Sigmoid colon (tissue), 7 donors: Measurements from ENCODE around the gene KCNH4. TPM values are rescaled to one million over a fixed set of nuclear protein-coding genes. Genes with fewer than 3 reads are reported as not detected.

Source experiments
- DNase-seq: peaks from one replicate; pipeline ENCODE4 v3.0.0-alpha.2; 2019
- H3K27ac ChIP-seq, 4 donors: fragments of 200-600 bp; sonication (generic); one replicate each; pipeline ENCODE4 v1.5.1; 2016 to 2019; ENCODE audit warnings: mild to moderate bottlenecking in 1 of 4
- H3K27me3 ChIP-seq, 3 donors: fragments of 200-600 bp; sonication (generic); one replicate each; pipeline ENCODE4 v1.5.1; 2019; ENCODE audit warnings: mild to moderate bottlenecking in 1 of 3
- H3K36me3 ChIP-seq, 4 donors: fragments of 200-600 bp; sonication (generic); one replicate each; pipeline ENCODE4 v1.5.1; 2016 to 2019
- H3K4me1 ChIP-seq, 4 donors: fragments of 200-600 bp; sonication (generic); one replicate each; pipeline ENCODE4 v1.5.1; 2017 to 2019
- H3K4me3 ChIP-seq, 4 donors: fragments of 200-600 bp; sonication (generic); one replicate each; pipeline ENCODE4 v1.5.1; 2017 to 2019; ENCODE audit warnings: mild to moderate bottlenecking in 2 of 4, moderate library complexity in 1 of 4
- H3K9me3 ChIP-seq, 4 donors: fragments of 200-600 bp in 3 of 4; sonication (generic) in 3 of 4; one replicate each; pipeline versions ENCODE4 v1.5.1 to v1.6.1; 2013 to 2019
- CTCF ChIP-seq, 4 experiments: fragments of 450-650 bp in 3 of 4; fragments of 200-600 bp in 1 of 4; IDR thresholded peaks; one replicate each; pipeline ENCODE4 v1.5.1; 2016 to 2019; ENCODE audit warnings: antibody characterized with exemption in 4 of 4, mild to moderate bottlenecking in 3 of 4, moderate library complexity in 2 of 4
- EP300 ChIP-seq, 4 donors: sonication (generic); formaldehyde crosslinking; IDR thresholded peaks; one replicate each; pipeline ENCODE4 v1.6.1; 2017; ENCODE audit warnings: antibody characterized with exemption in 4 of 4
- POLR2A ChIP-seq, 2 donors: fragments of 450-650 bp; IDR thresholded peaks; one replicate each; pipeline ENCODE4 v1.6.1; 2016; ENCODE audit warnings: antibody characterized with exemption in 2 of 2, mild to moderate bottlenecking in 2 of 2, moderate library complexity in 2 of 2
- POLR2AphosphoS5 ChIP-seq, 4 donors: sonication (generic); formaldehyde crosslinking; IDR thresholded peaks; one replicate each; pipeline ENCODE4 v1.6.1; 2017; ENCODE audit warnings: antibody characterized with exemption in 4 of 4
- WGBS, 2 donors: extraction: QIAGEN DNeasy Blood & Tissue Kit; methylation state at CpG; one replicate each; pipeline ENCODE4 v1.1.7; 2013; 5-methylcytosine and 5-hydroxymethylcytosine counted together
- intact Hi-C: fragments of 100-400 bp; cut with DNase I; formaldehyde crosslinking; loops from one replicate; pipeline ENCODE4 v1.15.1; 2023
- polyA plus RNA-seq, 3 donors: library from polyadenylated mRNA; stranded (reverse); fragments of 200-250 nt; gene quantifications; one replicate each; pipeline ENCODE4 v1.2.3, GENCODE V29; 2013
- total RNA-seq, 4 donors: library from RNA; depleted of rRNA; stranded (reverse); fragments of >200 nt; gene quantifications; one replicate each; pipeline ENCODE4 v1.1.0, GENCODE V29; 2016
- donor health status: healthy with polysubstance abuse.
- donor health status: Bipolar disorder and iron deficiency.
- donor health status: healthy.

Gene KCNH4
- total and polyA plus RNA-seq, 7 donors, result 0.25 TPM; not detected in 6

GRCh38 chr17:42125565-42125964, 55.4 kb downstream of the KCNH4 start:
- H3K27ac ChIP-seq, result no peak overlapping the region
- no peaks in the 10 kb centered on the region for H3K27me3 ChIP-seq
- no peak overlapping the region for H3K4me3 ChIP-seq
- H3K9me3 ChIP-seq, result no peaks in the 10 kb centered on the region
- no peak for DNase-seq
- 87 to 89% methylated on average over 12 of the region's 12 CpGs for WGBS, 2 donors
- H3K4me1 ChIP-seq, result peaks cover 0 to 31% (median 19%) of the 10 kb centered on the region in 4 donors
- intact Hi-C loops, result no loop called here
- H3K36me3 ChIP-seq, result peaks cover 30 to 57% (median 37%) of the 10 kb centered on the region in 4 donors
- TF ChIP-seq POLR2A (IDR thresholded peaks at IDR 0.05), result no peak
- no peak for TF ChIP-seq CTCF (IDR thresholded peaks at IDR 0.05)

GRCh38 chr17:42124256-42124655, 56.7 kb downstream of the KCNH4 start:
- DNase-seq, result no peak
- H3K4me3 ChIP-seq, result no peak overlapping the region
- WGBS, 2 donors, result 92 to 95% methylated on average over 3 of the region's 3 CpGs
- peaks cover 0 to 33% (median 27%) of the 10 kb centered on the region in 4 donors for H3K4me1 ChIP-seq
- intact Hi-C loops, result no loop called here
- no peak overlapping the region for H3K27ac ChIP-seq
- H3K36me3 ChIP-seq, result peaks cover 22 to 48% (median 28%) of the 10 kb centered on the region in 4 donors
- no peak for TF ChIP-seq POLR2A (IDR thresholded peaks at IDR 0.05)
- TF ChIP-seq CTCF (IDR thresholded peaks at IDR 0.05), result no peak
- no peak for TF ChIP-seq POLR2AphosphoS5 (IDR thresholded peaks at IDR 0.05)
- TF ChIP-seq EP300 (IDR thresholded peaks at IDR 0.05), result no peak
- H3K27me3 ChIP-seq, result no peaks in the 10 kb centered on the region
- H3K9me3 ChIP-seq, result no peaks in the 10 kb centered on the region

GRCh38 chr17:42122371-42123303, 58.3 kb downstream of the KCNH4 start, which contains the start of gene HSPB9:
Gene HSPB9, plus strand, starts transcription at chr17:42122804. Its CDS starts 47 bp downstream, at chr17:42122851.
- TF ChIP-seq POLR2AphosphoS5 (IDR thresholded peaks at IDR 0.05), result peak in 1 of 4 donors; percentile 21
- peak in 1 of 2 donors; percentile 17 for TF ChIP-seq POLR2A (IDR thresholded peaks at IDR 0.05)
- no peak for TF ChIP-seq EP300 (IDR thresholded peaks at IDR 0.05)
- intact Hi-C loops, result no loop called here
- H3K4me1 ChIP-seq, result peaks cover 0 to 33% (median 27%) of the 10 kb centered on the region in 4 donors
- peak; percentile 86 for DNase-seq
- H3K27ac ChIP-seq, result peak within 1 kb of the TSS; percentile 45 to 76 (median 68)
- H3K9me3 ChIP-seq, result no peaks in the 10 kb centered on the region
- H3K27me3 ChIP-seq, result no peaks in the 10 kb centered on the region
- peak within 1 kb of the TSS in 3 of 4 donors; percentile 1 to 96 (median 28) for H3K4me3 ChIP-seq
- peaks cover 5 to 46% (median 16%) of the 10 kb centered on the region in 4 donors for H3K36me3 ChIP-seq
- 37 to 70% methylated on average over 61 of the region's 61 CpGs for WGBS, 2 donors

GRCh38 chr17:42120770-42121769, 59.9 kb downstream of the KCNH4 start, which contains the start of gene KAT2A:
Gene KAT2A, minus strand, starts transcription at chr17:42121367. Its CDS starts 63 bp downstream, at chr17:42121304.
- H3K4me1 ChIP-seq, result peaks cover 0 to 33% (median 28%) of the 10 kb centered on the region in 4 donors
- WGBS, 2 donors, result 7% methylated on average over 57 of the region's 57 CpGs
- intact Hi-C loops, result no loop called here
- H3K27ac ChIP-seq, result peak within 1 kb of the TSS; percentile 45 to 76 (median 68)
- peak within 1 kb of the TSS; percentile 61 to 96 (median 78) for H3K4me3 ChIP-seq
- DNase-seq, result peak; percentile 91
- TF ChIP-seq POLR2A (IDR thresholded peaks at IDR 0.05) (no peak), POLR2AphosphoS5 (IDR thresholded peaks at IDR 0.05) (peak in 3 of 4 donors; percentile 51 to 79 (median 74))
- H3K27me3 ChIP-seq, result no peaks in the 10 kb centered on the region
- H3K36me3 ChIP-seq, result peaks cover 3 to 40% (median 16%) of the 10 kb centered on the region in 4 donors
- H3K9me3 ChIP-seq, result no peaks in the 10 kb centered on the region

- no peak for DNase-seq
- Histone ChIP-seq H3K27ac (peak overlapping the region in 1 of 4 donors; percentile 74), H3K27me3 (no peaks in the 10 kb centered on the region), H3K4me3 (peak overlapping the region; percentile 61 to 96 (median 78)), H3K9me3 (no peaks in the 10 kb centered on the region), H3K36me3 (peaks cover 0 to 39% (median 11%) of the 10 kb centered on the region in 4 donors), H3K4me1 (peaks cover 0 to 33% (median 28%) of the 10 kb centered on the region in 4 donors)
- TF ChIP-seq POLR2AphosphoS5 (IDR thresholded peaks at IDR 0.05) (no peak), POLR2A (IDR thresholded peaks at IDR 0.05) (no peak), EP300 (IDR thresholded peaks at IDR 0.05) (no peak), CTCF (IDR thresholded peaks at IDR 0.05) (no peak)
- WGBS, 2 donors, result 46 to 53% methylated on average over 7 of the region's 7 CpGs
- intact Hi-C loops, result no loop called here
These were observed 60.7 kb downstream of the KCNH4 start for GRCh38 chr17:42120161-42120769.
